Stimulated activated CD8-positive, alpha-beta memory T cell treated with anti-CD3 and anti-CD28 coated beads, Interleukin-12 subunit alpha, Interleukin-12 subunit beta, amount 100 ng/mL, for 4 hours (primary cell): ENCODE results near the gene SLC43A1.
A peak's percentile ranks its signal among the peaks of the same experiment; 100 is the strongest.
"Not testable (repeated sequence)": the region's sequence is repeated elsewhere in the genome, so short reads cannot be mapped to it uniquely, and the experiment has no call there.

Experiments used
- DNase-seq: peaks from one replicate; pipeline ENCODE4 v3.0.0-alpha.2; 2020; ENCODE audit warnings: low read depth

SLC43A1 gene

GRCh38 chr11:57515332-57516060 is at the start of gene SLC43A1:
Gene SLC43A1 (minus strand): TSS chr11:57515702. CDS start chr11:57514111, 1,591 bp downstream.
- peak; percentile 10 for DNase-seq

DNA sequence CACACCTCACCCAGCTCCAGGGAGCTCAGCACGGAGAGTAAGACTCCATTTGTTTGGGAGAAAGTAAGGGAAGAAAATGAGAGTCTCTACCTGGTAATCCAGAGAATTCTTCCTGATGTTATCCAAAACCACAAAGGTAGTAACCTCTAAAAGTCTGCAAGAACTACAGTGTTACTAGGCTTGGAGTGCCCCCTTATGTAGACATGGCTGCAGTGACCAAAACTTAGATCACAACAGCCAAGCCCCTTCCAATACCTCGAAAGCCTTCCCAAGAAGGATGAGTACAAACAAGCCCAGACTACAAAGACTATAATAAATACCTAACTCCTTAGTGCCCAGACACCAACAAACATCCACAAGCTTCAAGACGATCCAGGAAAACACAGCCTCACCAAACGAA is 47.1 kb upstream of the SLC43A1 start:
- no peak for DNase-seq

- no peak for DNase-seq
Observed at GRCh38 chr11:57560146-57560545, 44.6 kb upstream of the SLC43A1 start.

DNA sequence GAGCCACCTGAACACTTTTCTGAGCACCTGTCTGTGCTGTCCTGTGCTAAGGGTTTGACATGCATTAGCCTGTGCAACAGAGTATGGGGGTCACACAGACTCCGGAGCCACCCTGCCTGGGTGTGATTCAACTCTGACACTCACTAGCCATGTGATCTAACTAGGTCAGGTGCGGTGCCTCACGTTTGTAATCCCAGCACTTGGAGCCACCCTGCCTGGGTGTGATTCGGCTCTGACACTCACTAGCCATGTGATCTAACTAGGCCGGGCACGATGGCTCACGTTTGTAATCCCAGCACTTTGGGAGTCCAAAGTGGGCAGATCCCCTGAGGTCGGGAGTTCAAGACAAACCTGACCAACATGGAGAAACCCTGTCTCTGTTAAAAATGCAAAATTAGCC is 40.5 kb upstream of the SLC43A1 start:
- no peak for DNase-seq

DNA sequence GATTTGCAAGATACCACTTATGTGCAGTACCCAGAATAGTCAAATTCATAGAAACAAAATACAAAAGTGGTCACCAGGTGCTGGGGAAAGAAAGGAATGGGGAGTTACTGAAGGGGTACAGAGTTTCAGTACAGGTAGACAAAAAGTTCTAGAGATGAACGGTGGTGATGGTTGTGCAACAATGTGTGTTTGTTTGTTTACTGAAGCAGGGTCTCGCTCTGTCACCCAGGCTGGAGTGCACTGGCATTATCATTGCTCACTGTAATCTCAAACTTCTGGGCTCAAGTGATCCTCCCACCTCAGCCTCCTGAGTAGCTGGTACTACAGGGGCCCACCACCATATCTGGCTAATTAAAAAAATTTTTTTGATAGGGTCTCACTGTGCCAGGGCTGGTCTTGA is 39.9 kb upstream of the SLC43A1 start:
- no peak for DNase-seq

DNA sequence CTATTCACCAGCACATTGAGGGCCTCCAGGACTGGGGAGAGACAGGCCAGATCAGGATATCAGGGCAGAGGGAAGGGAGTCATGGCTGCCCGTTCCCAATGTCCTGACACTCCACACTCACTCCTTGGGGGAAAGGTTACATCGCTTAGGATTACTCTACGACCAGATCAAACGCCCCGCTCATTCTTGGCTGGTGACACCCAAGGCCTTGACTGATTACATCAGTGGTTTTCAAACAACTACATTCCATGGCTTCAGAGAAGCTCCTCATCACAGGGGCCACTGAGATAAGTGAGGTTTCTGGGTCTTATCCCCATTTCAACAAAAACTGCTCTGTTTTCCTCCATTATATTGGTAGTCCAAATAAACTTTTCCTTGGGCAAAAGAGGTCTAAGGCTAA is 37.0 kb upstream of the SLC43A1 start:
- DNase-seq = no peak

DNA sequence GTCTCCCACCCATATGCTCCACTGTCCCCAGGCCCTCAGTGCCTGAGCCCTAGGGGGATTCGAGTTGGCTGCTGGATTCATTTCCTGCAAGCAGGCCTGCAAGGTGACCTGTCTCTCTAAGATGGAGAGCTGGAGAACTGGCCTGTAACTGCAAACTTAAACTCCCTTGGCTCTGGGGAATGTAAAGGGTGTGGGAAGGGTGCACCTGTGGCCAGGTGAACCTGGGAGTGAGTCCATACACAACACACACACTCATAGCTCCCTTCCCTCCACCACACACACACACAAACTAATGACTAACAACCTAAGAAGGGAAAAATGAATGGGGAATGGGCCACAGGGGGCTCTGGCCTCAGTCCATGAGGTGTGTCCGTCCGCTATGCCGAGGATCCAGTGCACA is 36.4 kb upstream of the SLC43A1 start:
- no peak for DNase-seq

DNA sequence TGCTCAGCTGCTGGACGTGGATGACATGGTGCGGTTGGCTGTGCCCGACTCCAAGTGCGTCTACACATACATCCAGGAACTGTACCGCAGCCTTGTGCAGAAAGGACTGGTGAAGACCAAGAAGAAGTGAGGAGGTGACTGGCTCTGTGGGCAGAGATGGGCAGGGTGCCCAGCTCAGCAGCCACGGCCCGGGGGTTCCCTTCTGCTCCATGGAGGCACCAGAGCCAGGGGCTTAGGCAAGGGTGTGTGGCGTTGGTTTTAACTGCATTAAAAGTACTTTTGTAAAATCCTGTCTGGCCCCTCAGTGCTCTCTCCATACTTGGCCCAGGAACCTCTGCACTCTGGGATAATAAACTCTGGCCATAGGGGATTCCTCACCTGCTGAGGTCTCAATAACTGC is 34.5 kb upstream of the SLC43A1 start:
- no peak for DNase-seq

DNA sequence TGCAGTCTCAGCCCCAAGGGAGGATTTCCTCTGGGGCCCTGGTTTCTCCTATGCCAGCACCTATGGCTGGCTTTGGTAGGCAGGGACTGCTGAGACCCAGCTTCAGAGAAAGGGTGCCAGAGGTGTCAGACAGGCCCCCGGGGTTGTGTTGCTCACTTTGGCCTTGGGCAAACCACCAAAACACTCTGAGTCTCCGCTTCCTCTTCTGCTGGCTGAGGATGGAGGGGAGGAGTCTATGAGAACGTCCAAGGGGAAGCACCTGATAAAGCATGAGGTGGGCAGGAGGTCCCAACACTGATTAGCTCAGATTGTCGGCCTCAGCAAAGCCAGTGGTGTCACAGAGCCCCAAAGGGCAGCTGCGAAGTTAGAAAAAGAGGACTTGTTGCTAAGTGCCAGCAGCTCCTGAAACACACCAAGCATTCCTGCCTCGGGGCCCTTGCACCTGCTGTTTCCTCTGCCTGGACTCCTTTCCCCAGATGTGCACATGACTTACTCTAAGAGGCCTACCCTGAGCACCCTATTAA is 32.4 kb upstream of the SLC43A1 start:
- no peak for DNase-seq

- no peak for DNase-seq
Observed at GRCh38 chr11:57546869-57547475, 31.5 kb upstream of the SLC43A1 start.

DNA sequence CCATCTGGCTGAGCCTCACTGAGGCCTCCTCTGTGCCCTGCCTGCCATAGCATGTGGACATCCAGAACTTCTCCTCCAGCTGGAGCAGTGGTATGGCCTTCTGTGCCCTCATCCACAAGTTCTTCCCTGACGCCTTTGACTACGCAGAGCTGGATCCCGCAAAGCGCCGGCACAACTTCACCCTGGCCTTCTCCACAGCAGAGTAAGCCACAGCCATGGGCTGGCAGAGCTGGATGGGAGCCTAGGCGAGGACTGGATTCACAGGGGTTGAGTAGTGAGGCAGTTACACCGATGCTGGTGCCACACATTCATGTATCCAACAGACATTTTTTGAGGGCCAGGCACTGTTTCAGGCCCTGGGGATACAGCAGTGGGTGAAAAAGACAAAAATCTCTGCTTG is 30.9 kb upstream of the SLC43A1 start:
- DNase-seq = no peak

- no peak for DNase-seq
Observed at GRCh38 chr11:57545883-57546282, 30.4 kb upstream of the SLC43A1 start.

DNA sequence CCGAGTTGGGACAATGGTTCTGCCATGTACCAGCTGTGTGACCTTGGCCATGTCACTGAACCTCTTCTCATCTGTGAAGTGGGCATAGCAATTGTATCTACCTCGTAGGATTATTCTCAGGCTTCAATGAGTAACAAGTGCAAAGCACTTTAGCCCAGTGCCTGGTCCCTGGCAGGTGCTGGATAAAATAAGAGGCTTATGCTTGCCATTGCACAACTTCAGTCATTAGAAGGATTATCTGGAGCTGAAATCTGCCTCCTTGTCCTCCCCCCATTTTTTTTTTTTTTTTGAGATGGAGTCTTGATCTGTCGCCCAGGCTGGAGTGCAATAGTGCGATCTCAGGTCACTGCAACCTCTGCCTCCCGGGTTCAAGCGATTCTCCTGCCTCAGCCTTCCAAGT is 29.1 kb upstream of the SLC43A1 start:
- no peak for DNase-seq

DNA sequence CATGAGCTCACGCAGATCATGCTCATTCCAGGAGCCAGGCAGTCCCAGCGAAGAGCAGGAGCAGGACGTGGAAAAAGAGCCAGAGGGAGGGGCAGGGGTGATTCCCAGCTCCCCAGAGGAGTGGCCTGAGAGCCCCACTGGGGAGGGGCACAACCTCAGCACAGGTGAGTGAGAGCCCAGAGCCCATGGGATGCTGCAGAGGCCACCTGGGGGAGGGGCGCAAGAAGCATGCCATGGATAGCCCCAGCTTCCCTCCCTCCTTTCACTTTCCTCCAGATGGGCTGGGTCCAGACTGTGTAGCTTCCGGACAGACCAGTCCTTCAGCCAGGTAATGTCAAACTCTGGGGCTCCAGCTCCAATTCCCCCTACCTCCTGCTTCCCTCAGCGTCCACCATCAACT is 28.1 kb upstream of the SLC43A1 start:
- DNase-seq = no peak

- no peak for DNase-seq
Observed at GRCh38 chr11:57542582-57542981, 27.1 kb upstream of the SLC43A1 start.

GRCh38 chr11:57541169-57541568 is 25.7 kb upstream of the SLC43A1 start:
- no peak for DNase-seq

- no peak for DNase-seq
Observed at GRCh38 chr11:57539342-57539741, 23.8 kb upstream of the SLC43A1 start.

GRCh38 chr11:57536947-57537619 is 21.6 kb upstream of the SLC43A1 start, which contains the start of gene SMTNL1:
Gene SMTNL1 (plus strand): TSS chr11:57537595. CDS start chr11:57542643, 5,048 bp downstream.
- DNase-seq = no peak

DNA sequence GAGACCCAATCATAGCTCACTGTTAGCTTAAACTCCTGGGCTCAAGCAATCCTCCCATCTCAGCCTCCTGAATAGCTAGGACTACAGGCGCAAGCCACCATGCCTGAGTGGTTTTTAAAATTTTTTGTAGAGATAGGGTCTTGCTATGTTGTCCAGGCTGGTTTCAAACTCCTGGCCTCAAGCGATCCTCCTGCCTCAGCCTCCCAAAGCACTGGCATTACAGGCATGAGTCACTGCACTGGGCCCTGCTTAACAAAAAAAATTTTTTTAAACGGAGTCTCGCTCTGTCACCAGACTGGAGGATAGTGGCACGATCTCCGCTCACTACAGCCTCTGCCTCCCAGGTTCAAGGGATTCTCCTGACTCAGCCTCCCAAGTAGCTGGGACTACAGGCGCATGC is 18.9 kb upstream of the SLC43A1 start:
- DNase-seq = not testable (repeated sequence)

GRCh38 chr11:57530596-57531507 is 15.3 kb upstream of the SLC43A1 start, which contains the start of gene TIMM10:
Gene TIMM10 (minus strand): TSS chr11:57530754. CDS start chr11:57530189, 565 bp downstream.
- peak; percentile 82 for DNase-seq

DNA sequence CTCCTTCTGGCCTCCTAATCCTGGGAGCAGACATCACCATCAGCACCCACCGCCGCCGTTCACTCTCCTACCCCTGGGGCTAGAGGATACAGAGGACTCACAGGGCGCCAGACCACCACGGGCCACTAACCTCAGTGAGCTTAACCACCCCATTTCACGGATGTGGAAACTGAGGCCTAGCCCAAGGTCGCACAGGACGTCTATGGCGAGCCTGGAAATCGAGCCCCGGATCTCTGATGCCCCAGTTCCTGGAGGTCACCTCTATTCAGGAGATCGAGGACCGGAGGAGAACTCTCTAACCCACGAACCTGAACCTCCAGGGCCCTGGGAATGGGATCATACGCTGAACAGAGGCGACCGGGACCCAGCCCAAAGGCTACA is 14.7 kb upstream of the SLC43A1 start:
- DNase-seq = no peak

- no peak for DNase-seq
Observed at GRCh38 chr11:57529012-57529411, 13.5 kb upstream of the SLC43A1 start.
